NT2/D1 (cell line): ENCODE measurements around the gene DSCAML1.

ENCODE experiments used
- SUZ12 ChIP-seq: IDR thresholded peaks from 2 replicates; pipeline ENCODE4 v1.6.1; 2011; ENCODE audit not compliant: insufficient read length, insufficient read depth; ENCODE audit errors: extremely low read depth
- YY1 ChIP-seq: IDR thresholded peaks from 2 replicates; pipeline ENCODE4 v1.6.1; 2011; ENCODE audit not compliant: insufficient read length, insufficient read depth

- TF ChIP-seq YY1: no peak
- no peak for TF ChIP-seq SUZ12
These were observed 147.5 kb downstream of the DSCAML1 start for GRCh38 chr11:117649296-117650055.
